GM18868 (cell line): ENCODE results near the gene SLITRK3.

Experiments
- ATAC-seq: cut with Tn5 transposase; IDR thresholded peaks from one replicate; pipeline ENCODE4 v1.9.1; 2021; ENCODE audit warnings: mild to moderate bottlenecking, moderate library complexity; ENCODE audit not compliant: unreplicated experiment

Gene SLITRK3, protein sequence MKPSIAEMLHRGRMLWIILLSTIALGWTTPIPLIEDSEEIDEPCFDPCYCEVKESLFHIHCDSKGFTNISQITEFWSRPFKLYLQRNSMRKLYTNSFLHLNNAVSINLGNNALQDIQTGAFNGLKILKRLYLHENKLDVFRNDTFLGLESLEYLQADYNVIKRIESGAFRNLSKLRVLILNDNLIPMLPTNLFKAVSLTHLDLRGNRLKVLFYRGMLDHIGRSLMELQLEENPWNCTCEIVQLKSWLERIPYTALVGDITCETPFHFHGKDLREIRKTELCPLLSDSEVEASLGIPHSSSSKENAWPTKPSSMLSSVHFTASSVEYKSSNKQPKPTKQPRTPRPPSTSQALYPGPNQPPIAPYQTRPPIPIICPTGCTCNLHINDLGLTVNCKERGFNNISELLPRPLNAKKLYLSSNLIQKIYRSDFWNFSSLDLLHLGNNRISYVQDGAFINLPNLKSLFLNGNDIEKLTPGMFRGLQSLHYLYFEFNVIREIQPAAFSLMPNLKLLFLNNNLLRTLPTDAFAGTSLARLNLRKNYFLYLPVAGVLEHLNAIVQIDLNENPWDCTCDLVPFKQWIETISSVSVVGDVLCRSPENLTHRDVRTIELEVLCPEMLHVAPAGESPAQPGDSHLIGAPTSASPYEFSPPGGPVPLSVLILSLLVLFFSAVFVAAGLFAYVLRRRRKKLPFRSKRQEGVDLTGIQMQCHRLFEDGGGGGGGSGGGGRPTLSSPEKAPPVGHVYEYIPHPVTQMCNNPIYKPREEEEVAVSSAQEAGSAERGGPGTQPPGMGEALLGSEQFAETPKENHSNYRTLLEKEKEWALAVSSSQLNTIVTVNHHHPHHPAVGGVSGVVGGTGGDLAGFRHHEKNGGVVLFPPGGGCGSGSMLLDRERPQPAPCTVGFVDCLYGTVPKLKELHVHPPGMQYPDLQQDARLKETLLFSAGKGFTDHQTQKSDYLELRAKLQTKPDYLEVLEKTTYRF

DNA sequence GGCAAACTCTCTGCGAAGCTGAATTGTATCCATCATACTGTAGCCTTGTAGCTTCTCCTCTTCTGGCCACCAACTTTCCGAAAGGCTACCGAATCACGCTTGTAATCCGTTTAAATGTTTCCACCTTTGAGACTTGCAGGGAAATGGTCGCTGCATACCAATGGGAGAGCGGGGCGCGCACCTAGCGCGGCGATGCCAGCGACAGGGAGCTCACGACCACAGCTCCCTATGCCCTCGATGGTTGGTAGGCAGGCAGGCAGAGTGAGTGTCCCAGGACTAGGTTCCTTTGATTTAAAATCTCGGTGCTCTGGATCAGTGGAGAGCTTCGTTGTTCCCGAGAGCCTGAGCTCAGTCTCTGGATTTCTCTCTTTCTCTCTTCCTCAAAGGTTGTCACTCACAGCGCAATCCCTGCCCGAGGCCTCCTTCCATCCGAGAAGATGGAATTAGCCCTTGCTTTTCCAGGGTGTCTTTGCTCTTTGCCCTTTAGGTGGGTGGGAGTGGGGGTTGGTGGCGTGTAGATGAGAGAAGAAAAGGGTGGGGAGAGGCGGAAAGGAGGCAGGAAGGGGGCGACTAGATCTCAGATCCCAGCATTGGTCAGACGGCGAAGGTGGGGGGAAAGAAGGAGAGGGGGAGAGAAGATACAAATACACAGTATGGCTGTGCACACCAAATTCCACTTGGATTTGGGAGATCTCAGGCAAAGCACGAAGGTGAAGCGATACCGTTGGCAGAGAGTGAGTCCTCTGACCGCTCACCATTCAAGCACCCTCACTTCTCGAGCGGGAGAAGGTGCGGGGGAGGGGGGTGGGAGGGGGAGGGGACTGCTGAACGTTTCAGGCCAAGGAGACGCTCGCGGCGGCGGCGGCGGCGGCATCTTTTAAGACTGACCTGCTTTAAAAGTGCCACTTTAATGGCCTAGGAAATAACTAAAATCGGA, at the start of gene SLITRK3:
Gene SLITRK3, minus strand, starts transcription at position 745 of the 937 bp plus-strand sequence. CDS start 5,554 bp downstream, outside the sequence.
- no peak for ATAC-seq

DNA sequence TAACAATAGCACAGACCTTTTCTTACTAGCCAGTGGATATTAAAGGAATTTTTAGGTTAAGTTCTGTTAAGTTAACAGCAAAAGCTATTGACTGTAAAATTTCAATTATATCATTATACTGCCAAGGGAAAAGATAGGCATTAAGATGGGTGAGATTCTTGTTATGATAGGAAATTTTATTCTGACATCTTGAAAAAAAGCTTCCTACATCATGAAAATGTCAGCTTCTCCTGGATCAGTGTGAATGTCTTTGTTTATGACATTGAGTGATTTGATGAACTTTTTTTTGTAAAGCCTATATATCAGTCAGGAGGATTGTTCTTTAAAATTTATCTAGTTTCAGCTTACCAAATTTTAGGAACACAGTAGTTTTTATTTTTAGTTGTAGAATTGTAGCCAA, 47.4 kb upstream of the SLITRK3 start:
- ATAC-seq, result no peak

DNA sequence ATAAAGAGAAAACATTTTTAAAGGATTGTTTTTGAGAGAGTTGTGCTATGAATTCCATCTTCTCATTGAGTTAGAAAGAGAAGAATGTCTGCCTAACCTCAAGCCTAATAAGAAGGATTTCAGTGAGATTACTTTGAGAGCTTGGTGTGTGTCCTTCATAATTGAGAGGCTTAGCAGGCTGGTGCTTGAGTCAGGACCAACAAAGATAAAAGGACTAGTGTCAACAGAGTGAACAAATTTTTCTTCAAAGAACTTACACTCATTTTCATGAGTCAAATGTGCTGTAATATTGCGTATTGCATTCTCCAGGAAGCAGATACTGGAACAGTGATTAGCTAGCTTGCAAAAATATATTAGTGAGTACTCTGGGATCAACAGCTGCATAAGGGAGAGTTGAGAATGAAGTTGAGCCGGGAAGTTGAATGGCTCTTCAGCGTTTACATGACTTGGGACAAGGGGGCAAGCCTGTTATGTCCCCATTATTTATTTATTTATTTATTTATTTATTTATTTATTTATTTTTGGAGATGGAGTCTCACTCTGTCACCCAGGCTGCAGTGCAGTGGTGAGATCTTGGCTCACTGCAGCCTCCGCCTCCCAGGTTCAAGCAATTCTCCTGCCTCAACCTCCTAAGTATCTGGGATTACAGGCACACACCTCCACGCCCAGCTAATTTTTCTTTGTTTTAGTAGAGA, 37.5 kb upstream of the SLITRK3 start:
- ATAC-seq, result no peak

DNA sequence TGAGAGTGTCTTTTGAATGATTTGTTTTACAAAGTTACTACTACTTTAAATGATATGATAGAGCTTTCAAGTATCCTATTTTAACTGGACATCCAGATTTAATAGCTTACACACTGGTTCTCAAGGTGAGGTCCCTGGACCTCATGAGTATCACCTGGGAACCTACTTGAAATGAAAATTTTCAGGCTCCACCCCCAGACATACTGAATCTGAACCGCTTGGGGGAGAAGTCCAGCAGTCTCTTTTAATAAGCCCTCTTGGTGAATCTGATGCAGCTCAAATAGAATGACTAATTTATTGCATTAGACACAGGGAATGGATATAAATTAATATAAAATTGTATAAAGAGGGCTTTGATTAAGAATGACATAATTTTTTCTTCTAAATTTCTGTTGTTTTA, 29.4 kb upstream of the SLITRK3 start:
- ATAC-seq, result no peak

DNA sequence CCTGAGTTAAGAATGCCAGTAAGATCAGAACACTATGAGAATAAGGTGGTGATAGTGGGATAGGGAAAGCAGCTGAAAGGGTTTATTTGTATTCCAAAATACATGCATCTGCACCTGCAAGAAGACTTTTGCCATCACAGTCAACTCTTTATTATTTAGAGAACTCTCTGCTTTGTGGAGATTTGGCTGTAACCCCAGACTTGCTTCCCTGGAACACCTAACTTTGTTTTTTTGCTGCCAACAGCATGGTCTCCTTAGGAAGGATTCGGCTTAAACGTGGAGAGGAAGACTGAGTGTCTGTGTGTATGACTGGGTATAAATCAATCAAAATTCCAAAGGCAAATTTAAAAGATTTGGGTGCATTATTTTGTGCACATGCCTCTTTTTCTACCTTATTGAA, 21.6 kb upstream of the SLITRK3 start:
- no peak for ATAC-seq

DNA sequence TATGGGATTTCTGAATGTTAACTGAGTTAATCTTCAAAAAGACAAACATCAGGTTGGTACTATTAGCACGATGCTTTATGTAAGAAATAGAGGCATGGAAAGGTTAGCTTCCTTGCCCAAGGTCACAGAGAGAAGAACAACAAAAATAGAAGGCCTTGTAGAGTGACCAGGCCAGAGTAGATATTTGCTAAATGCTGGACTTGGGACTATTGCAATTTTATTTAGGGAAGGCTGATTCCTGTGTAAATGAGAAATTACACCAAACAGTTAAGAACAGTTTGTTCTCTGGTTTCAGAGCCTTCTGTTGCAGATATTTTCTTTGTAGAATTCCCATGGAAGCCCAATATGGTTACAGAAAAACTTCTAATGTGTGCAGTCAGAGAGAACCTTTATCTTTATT, 16.4 kb upstream of the SLITRK3 start:
- ATAC-seq, result no peak

DNA sequence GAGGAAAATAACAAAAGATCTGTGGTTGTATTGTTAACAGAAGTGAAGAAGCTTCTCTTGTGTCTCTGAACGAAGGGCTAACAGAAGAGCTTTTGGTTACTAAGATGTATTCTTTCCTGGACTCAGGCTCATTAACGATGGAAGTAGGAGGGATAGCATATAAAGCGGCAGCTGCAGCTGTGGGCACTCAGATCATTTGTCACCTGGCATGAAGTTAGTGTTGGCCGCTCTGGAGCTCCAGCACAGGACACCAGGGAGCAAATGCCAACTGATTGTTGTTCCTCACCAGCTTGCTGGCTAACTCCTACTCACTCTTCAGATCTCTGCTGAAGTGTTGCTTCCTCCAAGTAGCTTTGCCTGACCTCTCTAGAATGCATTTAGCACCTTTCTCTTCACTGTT, 15.5 kb upstream of the SLITRK3 start:
- ATAC-seq, result no peak

DNA sequence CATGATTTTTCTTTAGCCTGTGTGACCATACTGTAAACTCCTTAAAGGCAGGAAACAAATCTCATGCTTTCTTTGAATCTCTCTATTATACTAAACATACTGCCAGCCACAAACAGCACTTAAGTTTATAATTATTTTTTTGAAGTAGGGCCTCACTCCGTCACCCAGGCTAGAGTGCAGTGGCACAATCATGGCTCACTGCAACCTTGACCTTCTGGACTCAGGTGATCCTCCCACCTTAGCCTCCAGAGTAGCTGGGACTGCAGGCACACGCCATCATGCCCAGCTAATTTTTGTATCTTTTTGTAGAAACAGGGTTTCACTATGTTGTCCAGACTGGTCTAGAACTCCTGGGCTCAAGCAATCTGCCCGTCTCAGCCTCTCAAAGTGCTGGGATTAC, 14.5 kb upstream of the SLITRK3 start:
- ATAC-seq, result no peak

DNA sequence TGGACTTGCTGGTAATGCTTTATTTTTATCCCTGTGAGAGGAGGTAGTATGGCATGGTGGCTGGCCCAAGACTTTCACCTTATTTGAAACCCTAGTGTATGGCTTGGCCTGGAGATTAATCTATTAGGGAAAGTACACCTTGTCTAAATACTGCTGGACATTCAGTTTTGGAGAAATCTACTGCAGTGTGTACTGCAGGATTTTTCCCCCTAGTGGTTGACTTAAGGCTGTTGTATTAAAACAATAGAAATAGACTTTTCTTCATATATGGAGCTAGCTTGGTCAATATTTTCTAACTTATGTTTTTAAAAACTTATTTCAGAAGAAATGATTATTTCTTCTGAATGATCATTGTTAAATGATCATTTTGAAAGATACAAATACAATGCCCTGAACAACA, 13.9 kb upstream of the SLITRK3 start:
- no peak for ATAC-seq

DNA sequence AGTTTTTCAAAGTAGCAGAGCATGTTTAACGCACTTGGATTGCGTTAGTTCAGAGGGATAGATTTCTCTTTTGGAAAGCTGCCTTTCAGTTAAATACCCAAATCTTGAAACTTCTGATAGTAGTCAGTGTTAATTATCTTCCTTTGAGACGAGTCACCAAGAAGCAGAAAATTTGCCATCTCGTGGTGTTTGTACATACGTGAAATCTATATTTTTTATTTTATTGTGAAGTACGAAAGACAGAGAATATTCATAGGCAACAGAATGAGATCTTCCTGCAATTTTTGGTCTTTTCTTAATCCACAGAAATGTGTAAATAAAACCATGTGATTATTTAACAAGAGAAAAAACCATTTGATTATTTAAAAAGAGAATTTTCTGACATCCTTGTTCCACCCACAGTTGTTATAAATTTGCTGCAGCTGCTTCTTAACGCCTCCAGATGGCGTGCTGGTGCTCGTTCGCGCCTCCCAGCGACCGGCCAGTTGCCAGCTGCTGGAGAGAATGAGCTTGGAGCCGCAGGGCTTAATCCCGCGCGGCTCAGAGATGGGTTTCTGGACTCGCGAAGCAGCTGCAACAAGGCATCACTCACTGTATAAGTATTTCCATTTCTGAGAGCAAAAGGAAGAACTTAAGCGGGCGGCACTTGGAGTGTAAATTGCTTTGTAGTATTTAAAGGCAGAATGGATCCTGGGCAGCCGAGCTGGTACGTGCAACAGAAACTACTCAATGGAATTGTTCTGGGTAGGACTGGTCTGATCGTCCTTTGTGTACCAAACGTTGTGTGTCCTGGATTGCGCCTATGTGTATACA, 10.5 kb upstream of the SLITRK3 start:
- ATAC-seq, result peak; percentile 95

DNA sequence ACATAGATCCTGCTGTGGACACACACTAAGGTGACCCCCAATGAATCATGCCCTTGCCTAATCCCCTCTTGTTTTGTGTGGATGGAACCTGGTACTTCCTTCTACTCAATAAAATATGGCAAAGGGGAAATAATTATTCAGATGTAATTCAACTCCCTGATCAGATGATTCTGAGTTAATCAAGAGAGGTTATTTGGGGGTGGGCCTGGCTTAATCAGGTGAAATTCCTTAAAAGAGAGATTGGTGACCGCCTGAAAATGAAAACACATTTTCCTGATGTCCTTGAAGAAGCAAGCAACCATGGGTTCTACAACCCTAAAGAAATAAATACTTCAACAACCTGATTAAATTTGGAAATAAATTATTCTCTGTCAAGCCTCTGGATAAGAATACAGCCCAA, 8.3 kb upstream of the SLITRK3 start:
- no peak for ATAC-seq

DNA sequence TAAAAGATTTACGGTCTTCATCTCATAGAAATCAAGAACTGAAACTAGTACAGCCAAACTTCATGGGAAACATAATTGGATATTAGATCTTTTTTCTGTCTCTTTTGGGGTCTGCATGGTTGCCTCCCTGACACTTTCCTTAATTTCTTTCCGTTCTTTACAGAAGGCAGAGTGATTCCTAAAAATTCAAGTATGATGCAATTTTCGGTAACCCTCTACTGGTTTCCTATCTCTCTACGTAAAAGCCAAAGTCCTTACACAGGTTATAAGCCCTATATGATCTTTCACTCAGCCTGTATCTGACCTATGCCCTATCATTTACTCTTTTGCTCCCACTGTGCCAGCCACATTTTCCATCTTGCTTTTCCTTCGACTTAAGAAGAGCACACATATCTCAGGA, 6.8 kb upstream of the SLITRK3 start:
- no peak for ATAC-seq

DNA sequence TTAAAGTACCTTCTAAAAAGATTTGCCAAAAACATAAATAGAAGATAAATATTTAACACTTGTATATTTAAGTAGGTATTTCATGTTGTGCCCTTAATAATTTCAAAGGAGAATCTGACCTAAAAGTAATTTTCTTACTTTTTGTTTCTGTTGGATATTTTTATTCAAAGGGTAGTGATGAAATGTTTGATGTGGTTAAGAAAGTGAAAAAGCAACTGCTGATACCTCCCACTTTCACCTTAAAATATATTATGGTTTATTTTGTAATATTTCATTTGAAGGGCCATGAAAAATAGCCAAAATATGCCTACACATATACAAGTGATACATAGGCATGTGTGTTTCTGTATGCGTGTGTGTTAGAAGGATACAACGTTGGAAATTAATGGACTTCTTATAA, 5.8 kb upstream of the SLITRK3 start:
- ATAC-seq, result no peak

DNA sequence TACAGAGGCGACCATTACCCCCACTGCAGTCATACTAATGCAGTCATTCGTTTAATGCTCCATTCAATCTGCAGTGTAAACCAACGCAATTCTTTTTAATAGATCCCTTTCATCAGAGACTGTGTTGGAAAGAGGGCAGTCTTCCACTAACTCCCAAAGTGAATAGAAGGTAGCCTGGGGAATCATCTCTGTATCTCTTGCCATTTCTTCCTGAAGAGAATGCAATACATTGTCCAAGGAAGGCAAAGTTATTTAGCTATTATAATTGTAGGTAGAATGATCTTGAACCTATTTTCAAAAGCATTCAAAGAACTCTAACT, 1.3 kb upstream of the SLITRK3 start:
- ATAC-seq, result no peak

DNA sequence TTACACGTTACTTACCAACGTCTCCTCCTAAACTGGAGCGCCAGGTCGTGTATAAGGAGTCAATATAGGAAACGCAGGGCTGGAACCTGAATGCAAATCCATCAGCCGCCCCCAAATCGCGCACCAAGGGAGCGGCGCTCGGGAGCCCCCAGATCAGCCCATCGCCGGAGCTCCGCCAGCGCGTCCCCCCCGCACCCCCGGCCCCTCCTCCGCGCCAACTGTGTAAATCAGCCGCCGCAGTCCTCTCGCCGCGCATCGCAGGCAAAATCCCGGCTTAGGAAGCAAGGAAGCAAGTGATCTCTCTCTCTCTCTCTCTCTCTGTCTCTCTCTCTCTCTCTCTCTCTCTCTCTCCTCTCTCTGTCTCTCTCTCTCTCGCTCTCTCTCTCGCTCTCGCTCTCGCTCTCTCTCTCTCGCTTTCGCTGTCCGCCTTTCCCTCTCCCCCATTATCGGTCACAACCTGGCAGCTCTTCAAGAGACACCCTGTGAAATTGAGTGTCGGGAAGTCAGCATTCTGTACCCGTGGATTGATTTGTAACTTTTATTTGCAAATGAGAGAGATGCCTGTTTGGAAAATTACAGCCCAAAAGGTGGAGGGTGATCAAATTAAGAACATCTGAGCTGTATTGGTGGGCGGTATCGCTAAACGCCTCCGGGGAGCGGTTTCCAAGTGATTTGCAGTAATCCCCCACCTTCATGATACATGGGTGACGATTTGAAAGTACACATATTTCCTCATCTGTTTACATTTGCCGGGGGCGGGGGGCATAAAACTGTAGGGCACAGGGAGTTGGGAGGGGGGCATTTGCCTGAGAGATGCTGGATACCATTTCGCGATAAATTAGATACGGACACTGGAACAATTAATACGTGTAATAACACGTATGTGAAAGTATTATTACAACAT, 645 bp upstream of the SLITRK3 start:
- no peak for ATAC-seq

DNA sequence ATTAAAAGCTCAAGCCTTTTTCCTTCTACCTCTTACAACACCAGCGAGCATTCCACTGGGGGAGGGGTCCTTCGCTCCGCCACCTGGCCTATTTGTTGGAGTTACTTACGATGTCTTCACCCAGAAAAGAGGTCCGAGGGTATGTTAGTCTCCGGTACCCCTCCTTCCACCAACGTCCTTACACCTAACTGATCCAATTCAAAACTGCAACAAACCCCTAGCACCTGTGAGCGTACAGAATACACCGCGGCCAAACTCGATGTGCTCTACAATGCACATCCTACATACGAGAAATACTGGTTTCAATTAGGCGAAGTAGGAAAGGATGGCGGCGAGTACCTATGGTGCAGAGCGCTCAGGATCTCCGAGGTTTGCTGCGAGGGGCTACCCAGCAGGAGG, 944 bp downstream of the SLITRK3 start:
- no peak for ATAC-seq

DNA sequence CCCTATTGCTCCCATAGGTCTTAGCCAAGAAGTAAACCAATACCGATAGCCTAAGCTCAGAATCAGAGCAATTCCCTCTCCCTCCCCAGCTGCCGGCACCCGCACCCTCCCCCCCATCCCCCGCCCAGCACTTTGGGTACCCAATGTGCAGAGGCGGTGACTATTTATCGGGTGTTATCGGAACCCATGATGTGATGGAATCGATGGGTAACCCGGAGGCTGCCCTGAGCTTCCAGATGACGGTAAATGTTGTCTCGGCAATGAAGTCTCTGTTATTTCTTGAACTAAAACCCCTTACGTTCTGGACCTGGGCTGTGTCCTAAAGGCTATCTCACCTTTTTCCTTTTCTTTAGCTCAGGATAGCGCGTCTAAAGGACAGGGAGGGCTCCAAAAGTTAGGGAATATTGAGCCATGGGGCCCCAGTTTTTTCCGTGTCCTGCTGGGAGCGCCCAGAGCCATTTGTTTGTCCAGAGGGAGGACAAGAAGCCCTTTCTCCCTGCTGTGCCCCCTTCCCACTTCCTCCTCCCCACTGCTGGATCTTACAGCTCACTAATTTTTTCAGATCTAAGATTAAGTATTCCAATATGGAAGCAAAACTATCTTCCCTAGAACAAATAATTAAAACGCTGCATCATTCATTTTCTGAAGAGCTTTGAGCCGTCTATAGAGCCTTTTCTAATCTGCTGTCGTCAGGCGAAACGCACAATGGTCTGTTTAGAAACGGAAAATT, 1.5 kb downstream of the SLITRK3 start:
- no peak for ATAC-seq
